Dedifferentiated amniotic fluid mesenchymal stem cell (primary cell): ENCODE data around the gene PDE4A.

ENCODE experiments used
- DNase-seq: peaks from one replicate; pipeline ENCODE4 v3.0.0-alpha.2; 2016; ENCODE audit errors: extremely low spot score

PDE4A gene

DNA sequence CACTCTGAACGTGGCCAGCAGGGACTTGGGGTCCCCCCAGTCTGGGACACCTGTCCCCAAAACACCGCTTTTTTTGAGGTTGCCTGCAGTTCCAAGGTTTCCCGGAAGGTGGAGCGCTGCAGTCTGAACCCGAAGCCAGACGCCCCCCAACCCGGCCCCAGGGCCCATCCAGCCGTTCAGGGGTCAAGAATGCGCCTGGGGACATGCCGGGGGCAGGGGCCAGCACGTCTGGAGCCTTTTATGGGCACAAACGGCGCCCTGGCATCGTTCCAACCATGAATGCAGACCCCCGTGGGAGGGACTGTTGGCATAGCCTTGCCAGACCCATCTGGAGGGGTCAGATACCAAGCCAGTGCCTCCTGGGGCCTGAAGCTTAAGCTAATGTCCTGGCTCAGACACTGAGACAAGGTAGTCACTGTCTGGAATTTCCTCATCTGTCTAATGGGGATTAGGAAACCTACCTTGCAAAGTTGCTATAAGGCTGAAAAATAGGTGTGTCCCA, 90.0 kb downstream of the PDE4A start:
- DNase-seq: no peak

DNA sequence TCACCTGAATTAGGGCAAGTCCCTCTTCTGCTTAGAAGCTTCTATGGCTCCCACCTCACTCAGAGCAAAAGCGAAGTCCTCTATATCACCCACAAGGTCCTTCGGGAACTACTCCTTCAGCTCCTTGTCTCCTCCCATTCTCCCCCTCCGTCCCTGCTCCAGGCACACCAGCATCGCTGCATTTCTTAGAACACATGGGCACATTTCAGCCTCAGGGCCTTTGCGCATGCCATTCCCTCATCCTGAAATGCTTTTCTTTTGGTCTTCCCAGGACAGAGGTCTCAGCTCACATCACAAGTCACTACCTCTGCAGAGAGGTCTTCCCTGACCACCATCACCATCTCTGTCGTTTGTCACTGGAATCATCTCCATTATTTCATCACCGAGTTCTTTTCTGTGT, 92.9 kb downstream of the PDE4A start:
- DNase-seq: no peak

DNA sequence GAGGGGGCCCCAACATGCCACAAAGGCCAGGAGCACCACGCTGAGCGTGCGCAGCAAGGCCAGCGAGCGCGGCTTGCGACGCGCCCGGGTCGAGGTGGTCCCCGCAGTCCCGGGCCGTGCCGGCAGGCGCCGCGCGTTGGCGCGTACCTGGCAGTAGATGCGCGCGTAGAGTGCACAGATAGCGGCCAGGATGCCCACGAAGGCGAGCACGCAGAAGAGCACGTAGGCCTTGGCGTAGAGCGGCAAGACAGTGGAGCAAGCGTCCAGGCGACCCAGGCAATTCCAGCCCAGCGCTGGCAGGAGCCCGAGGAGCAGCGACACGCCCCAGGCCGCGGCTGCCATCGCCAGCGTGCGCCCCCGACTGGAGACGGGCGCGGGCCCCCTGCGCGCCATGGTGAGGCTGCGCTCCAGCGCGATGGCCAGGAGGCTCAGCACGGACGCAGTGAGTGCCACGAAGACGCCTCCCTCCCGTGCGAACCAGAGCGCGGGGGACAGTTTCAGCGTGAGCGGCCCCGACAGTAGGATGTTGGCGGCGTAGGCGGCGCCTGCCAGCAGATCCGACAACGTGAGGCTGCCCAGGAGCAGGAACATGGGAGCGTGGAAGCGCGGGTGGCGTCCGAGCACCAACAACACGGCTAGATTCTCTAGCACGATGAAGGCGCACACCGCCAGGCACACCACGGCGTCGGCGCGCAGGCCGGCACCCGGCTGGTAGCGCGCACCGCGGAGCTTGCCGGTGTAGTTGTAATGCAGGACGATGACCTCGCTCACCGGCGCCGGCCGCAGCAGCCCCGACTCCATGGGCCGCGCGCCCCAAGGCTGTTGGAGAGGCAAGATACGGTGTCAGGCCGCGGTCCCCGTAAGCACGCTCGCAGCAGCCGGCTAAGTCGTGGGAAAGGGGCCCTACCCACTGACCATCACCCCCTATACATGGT, 94.1 kb downstream of the PDE4A start:
- DNase-seq: no peak

DNA sequence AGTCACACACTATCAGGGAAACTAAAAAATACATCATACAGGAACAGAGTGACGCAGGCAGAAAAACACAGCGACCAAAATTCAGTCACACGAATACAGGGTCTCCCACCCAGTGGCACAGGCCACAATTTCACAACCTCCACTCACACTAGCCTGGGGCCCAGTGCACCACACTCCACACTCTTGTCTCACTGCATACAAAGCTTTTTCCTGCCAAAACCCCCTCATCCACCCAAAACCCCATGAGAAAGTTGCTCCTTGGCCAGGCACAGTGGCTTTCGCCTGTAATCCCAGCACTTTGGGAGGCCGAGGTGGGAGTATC, 95.7 kb downstream of the PDE4A start:
- no peak for DNase-seq

DNA sequence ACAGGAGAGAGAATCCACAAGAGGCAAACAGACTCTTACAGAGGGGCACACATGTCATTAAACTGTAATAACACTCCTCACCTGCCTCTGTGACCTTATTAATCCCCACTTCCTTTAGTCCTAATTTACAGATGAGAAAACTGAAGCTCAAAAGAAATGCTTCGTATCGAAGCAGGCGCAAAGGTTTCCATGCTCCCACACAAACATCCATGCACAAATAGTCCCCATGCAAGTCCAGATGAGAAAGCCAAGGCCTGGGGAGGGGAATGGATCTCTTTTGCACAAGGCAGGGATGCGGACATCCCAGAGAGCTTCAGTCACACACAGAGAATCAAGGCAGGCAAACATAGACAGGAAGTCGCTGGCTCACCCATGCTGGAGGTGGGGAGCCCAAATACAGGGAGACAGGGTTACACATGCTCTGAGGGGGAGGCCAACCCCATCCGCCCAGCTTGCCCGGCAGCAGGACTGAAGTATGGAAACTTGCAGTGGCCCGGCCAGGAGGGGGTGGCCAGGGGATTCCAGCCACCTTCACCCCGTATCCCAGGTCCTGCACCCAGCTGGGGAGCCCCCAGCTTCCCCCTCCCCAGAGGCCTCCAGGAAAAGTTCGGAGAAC, 96.4 kb downstream of the PDE4A start:
- DNase-seq: no peak

DNA sequence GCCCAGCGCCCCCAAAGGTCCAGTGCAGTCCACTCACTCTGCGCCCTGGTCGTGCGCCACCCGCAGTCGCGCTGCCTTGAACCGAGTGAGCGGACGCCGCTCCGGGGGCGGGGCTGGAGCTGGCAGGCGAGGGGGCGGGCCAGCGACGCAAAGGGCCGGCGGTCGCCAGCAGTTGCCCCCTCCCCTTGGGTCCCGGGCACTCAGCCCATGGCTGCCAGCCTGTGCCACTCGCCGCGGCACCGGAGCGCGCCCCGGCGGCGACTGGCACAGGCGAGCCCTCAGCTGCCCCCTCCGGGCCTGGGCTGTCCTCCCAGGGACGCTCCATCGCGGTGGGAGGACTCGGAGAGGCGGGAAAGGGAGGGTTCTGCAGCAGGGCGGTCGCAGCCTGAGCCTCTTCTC, 97.0 kb downstream of the PDE4A start, which contains the start of gene S1PR5:
Gene S1PR5 (minus strand): TSS at position 87 of the 399 bp plus-strand sequence. CDS start 2,436 bp downstream, outside the sequence.
- no peak for DNase-seq

DNA sequence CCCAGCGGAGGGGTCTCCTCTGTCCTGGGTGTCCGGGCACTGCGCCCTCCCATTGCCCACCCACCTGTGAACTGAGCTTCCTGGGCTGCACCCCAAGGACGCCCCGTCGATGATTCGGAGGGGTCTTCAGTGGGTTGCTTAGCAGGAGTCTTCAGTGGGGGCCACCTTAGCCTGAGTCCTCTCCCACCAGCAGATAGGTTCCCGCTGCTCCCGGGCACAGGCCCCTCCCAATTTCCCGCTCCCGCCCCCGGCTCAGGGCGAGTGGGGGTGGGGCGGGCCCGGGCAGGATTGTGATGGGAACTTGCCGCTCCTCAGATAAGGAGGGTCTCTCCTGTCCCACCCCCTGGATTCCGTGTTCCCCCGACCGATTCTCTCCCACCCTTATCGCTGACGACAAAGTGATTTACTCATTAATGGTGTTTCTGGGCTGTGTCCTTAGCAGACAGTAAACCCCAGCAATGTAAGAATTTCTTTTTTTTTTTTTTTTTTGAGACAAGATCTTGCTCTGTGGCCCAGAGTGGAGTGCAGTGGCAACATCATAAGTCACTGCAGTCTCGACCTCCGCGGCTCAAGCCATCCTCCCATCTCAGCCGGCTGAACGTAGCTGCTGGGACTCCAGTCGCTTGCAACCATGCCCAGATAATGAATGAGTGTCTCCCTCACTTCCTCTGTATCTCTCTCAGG, 97.6 kb downstream of the PDE4A start:
- no peak for DNase-seq

DNA sequence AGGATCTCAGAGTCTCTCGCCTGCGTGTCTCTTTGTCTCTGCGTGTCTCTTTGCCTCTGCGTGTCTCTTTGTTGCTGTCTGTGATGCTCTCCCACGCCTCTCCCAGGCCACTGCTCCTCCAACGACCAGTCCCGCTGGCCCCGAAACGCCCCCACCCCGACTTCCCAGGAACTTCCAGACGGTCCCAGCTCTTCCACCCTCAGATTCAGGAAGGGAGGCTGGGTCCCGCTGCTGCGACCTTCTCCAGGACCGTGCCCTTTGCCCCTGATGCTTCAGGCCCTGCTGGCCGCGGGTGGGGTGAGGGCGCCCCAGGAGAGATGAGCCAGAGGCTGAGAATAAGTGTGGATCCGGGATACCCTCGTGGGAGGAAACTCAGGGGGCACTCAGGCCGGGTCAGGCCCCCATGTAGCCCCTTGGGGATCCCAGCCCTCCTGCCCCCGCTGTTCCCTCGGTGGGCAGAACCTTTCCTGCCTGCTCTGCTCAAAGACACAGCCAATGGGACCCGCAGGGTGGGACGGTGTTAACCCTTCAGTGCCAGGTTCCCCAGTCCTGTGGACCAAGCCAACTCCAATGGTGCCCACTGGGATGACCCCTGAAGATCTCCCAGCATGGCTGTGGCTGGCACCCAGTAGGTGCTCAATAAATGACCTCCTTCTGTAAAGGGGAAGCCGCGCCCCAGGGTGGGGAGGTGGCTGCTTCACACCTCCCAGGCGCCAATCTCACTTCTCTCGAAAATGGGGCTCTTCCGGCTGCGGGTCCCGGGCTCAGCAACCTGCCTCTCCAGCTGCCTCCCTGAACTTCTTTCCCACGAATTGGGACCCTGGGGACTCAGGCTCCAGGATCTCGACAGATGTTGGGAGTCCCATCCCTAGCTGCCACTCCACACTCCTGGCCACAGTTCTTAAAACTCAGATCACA, 98.4 kb downstream of the PDE4A start:
- no peak for DNase-seq
